Hepatocyte (in vitro differentiated cells): ENCODE results near the gene PON1. TPM values are rescaled to one million over a fixed set of nuclear protein-coding genes. Genes with fewer than 3 reads are reported as not detected.

Experiments used
- DNase-seq: peaks from one replicate; pipeline ENCODE4 v3.0.0-alpha.2; 2016; ENCODE audit warnings: low spot score
- H2AFZ ChIP-seq: fragments of 200-600 bp; sonication (generic); 2 replicates; pipeline ENCODE4 v1.6.0; 2016; ENCODE audit warnings: antibody characterized with exemption, mild to moderate bottlenecking
- H3K27ac ChIP-seq: fragments of 200-600 bp; sonication (generic); 2 replicates; pipeline ENCODE4 v1.5.1; 2016; ENCODE audit warnings: mild to moderate bottlenecking
- H3K27me3 ChIP-seq: fragments of 200-600 bp; sonication (generic); 2 replicates; pipeline ENCODE4 v1.6.1; 2016
- H3K36me3 ChIP-seq: fragments of 200-600 bp; sonication (generic); replicated peaks from 2 replicates; pipeline ENCODE4 v1.5.1; 2016; ENCODE audit warnings: low read depth; ENCODE audit not compliant: insufficient read depth
- H3K4me1 ChIP-seq: fragments of 200-600 bp; sonication (generic); 2 replicates; pipeline ENCODE4 v1.5.1; 2016; ENCODE audit warnings: mild to moderate bottlenecking, moderate library complexity; ENCODE audit not compliant: insufficient read depth
- H3K4me2 ChIP-seq: fragments of 200-600 bp; sonication (generic); 2 replicates; pipeline ENCODE4 v1.6.0; 2016
- H3K4me3 ChIP-seq: fragments of 200-600 bp; sonication (generic); 2 replicates; pipeline ENCODE4 v1.5.1; 2016; ENCODE audit warnings: mild to moderate bottlenecking
- H3K79me2 ChIP-seq: fragments of 200-600 bp; sonication (generic); 2 replicates; pipeline ENCODE4 v1.6.0; 2017; ENCODE audit warnings: mild to moderate bottlenecking
- H3K9me2 ChIP-seq: fragments of 200-600 bp; sonication (generic); replicated peaks from 2 replicates; pipeline ENCODE4 v1.6.0; 2017; ENCODE audit warnings: mild to moderate bottlenecking; ENCODE audit not compliant: insufficient read depth
- H3K9me3 ChIP-seq: fragments of 200-600 bp; sonication (generic); 2 replicates; pipeline ENCODE4 v1.5.1; 2016; ENCODE audit warnings: low read depth, mild to moderate bottlenecking
- H4K20me1 ChIP-seq: fragments of 200-600 bp; sonication (generic); 2 replicates; pipeline ENCODE4 v1.6.0; 2016; ENCODE audit warnings: mild to moderate bottlenecking; ENCODE audit not compliant: insufficient read depth, poor library complexity, severe bottlenecking
- EZH2 ChIP-seq: fragments of 200-600 bp; sonication (generic); IDR thresholded peaks from 2 replicates; pipeline ENCODE4 v1.6.1; 2016; ENCODE audit warnings: antibody characterized with exemption, mild to moderate bottlenecking, borderline replicate concordance
- EZH2phosphoT487 ChIP-seq: fragments of 200-600 bp; sonication (generic); IDR thresholded peaks from one replicate; pipeline ENCODE4 v1.6.1; 2018; ENCODE audit warnings: antibody characterized with exemption, mild to moderate bottlenecking, low read depth, moderate library complexity; ENCODE audit not compliant: unreplicated experiment, severe bottlenecking
- WGBS: methylation state at CpG from one replicate; pipeline ENCODE4 v1.1.6; 2016; ENCODE audit warnings: low lambda C conversion rate; ENCODE audit errors: missing lambda C conversion rate; 5-methylcytosine and 5-hydroxymethylcytosine counted together
- polyA plus RNA-seq: library from polyadenylated mRNA; unstranded; fragments of >200 nt; fragmentation: Nextera tagmentation; extraction: Ambion mirVana; gene quantifications from 2 replicates; pipeline ENCODE4 v1.2.1, GENCODE V29; 2016
- total RNA-seq: library from RNA; depleted of rRNA; stranded (reverse); fragments of >200 nt; gene quantifications from 2 replicates; pipeline ENCODE4 v1.2.3, GENCODE V29; 2014
- TF ChIP-seq, protein P1 (sequence below): fragments of 200-600 bp; sonication (generic); IDR thresholded peaks from 2 replicates; pipeline ENCODE4 v1.5.1; 2016; ENCODE audit warnings: antibody characterized with exemption, mild to moderate bottlenecking; ENCODE audit not compliant: poor library complexity

The PON1 gene
- total and polyA plus RNA-seq, 2 experiments from 2014 or later = 29.2 to 62.3 TPM

DNA sequence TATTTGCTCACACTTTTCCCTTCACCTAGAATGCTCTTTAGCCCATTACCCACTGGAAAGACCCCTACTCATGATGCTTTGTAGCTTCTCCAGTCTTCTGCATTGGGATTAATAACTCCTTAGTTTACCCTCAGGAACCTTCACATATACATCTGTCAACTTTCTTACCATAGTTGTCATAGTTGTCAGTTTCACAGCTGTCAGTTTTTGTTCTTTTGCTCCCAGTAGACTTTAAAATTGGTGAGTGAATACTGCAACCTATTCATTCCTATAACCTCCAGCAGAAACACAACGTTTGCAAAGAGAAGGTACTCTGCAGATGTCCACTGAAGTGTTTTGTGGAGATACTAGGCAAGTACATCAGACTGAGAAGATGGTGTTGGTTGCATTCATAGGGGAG is 2.6 kb downstream of the PON1 start:
- H3K27me3 ChIP-seq = peaks cover 3% of the 10 kb centered on the region
- H3K79me2 ChIP-seq = no peaks in the 10 kb centered on the region
- no peaks in the 10 kb centered on the region for H4K20me1 ChIP-seq
- no peak overlapping the region for H3K27ac ChIP-seq
- H3K9me3 ChIP-seq = no peaks in the 10 kb centered on the region
- H3K4me1 ChIP-seq = peaks cover 5% of the 10 kb centered on the region
- DNase-seq = no peak
- H3K4me2 ChIP-seq = no peak overlapping the region
- WGBS = 94% methylated on average over 1 of the region's 1 CpG
- no peak overlapping the region for H3K4me3 ChIP-seq
- no peaks in the 10 kb centered on the region for H3K36me3 ChIP-seq
- H3K9me2 ChIP-seq = no peaks in the 10 kb centered on the region
- no peak overlapping the region for H2AFZ ChIP-seq
- no peak for TF ChIP-seq EZH2phosphoT487
- TF ChIP-seq, protein P1, sequence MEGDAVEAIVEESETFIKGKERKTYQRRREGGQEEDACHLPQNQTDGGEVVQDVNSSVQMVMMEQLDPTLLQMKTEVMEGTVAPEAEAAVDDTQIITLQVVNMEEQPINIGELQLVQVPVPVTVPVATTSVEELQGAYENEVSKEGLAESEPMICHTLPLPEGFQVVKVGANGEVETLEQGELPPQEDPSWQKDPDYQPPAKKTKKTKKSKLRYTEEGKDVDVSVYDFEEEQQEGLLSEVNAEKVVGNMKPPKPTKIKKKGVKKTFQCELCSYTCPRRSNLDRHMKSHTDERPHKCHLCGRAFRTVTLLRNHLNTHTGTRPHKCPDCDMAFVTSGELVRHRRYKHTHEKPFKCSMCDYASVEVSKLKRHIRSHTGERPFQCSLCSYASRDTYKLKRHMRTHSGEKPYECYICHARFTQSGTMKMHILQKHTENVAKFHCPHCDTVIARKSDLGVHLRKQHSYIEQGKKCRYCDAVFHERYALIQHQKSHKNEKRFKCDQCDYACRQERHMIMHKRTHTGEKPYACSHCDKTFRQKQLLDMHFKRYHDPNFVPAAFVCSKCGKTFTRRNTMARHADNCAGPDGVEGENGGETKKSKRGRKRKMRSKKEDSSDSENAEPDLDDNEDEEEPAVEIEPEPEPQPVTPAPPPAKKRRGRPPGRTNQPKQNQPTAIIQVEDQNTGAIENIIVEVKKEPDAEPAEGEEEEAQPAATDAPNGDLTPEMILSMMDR = no peak
- TF ChIP-seq EZH2 = no peak

DNA sequence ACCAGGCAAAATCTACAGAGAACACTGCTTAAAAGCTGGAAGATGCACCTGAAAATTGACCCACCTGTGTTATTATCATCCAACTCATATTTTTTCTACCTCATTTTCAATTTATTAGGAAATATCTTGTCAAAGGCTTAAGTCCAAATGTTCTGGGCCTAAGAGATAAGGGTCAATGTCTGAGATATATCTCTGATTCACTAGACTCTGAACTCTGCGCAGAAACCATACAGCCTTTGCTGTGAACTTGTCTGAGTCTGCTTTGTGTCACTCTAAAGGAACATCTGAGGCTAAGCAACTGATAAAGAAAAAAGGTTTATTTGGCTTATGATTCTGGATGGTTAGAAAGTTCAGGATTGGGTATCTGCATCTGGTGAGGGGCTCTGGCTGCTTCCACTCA is 3.7 kb downstream of the PON1 start:
- no peaks in the 10 kb centered on the region for H3K79me2 ChIP-seq
- H3K27ac ChIP-seq = no peak overlapping the region
- TF ChIP-seq, protein P1 = no peak
- no peak for TF ChIP-seq EZH2
- no peaks in the 10 kb centered on the region for H3K9me2 ChIP-seq
- peaks cover 3% of the 10 kb centered on the region for H3K27me3 ChIP-seq
- no peak overlapping the region for H3K4me2 ChIP-seq
- no peaks in the 10 kb centered on the region for H3K9me3 ChIP-seq
- no peak overlapping the region for H2AFZ ChIP-seq
- no peaks in the 10 kb centered on the region for H4K20me1 ChIP-seq
- H3K36me3 ChIP-seq = no peaks in the 10 kb centered on the region
- no peak for DNase-seq
- 42% methylated on average over 1 of the region's 1 CpG for WGBS
- H3K4me1 ChIP-seq = peaks cover 5% of the 10 kb centered on the region
- no peak overlapping the region for H3K4me3 ChIP-seq

DNA sequence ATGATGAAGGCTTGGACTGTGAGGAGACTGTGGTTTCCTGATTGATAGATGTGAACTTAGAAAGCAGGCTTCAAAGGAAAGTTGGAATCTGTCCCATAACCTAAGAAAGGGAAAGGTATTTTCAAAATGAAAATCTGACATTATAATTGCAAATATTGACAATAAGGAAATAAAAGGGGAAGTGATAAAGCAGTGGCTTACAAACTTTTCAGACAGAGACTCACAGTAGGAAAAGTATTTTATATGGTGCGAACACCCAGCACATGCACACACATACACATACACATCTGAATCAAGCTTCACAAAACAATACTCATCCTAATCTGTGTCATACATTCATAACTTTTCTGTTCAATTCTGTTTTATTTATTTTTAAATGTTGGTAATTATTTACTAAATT is 4.8 kb downstream of the PON1 start:
- H2AFZ ChIP-seq = no peak overlapping the region
- no peaks in the 10 kb centered on the region for H3K9me2 ChIP-seq
- DNase-seq = no peak
- H3K27me3 ChIP-seq = no peaks in the 10 kb centered on the region
- TF ChIP-seq EZH2phosphoT487 = no peak
- no peak for TF ChIP-seq EZH2
- TF ChIP-seq, protein P1 = no peak
- H3K36me3 ChIP-seq = no peaks in the 10 kb centered on the region
- WGBS = 94% methylated on average over 1 of the region's 1 CpG
- no peaks in the 10 kb centered on the region for H3K79me2 ChIP-seq
- H3K27ac ChIP-seq = no peak overlapping the region
- H3K4me3 ChIP-seq = no peak overlapping the region
- H3K4me1 ChIP-seq = peaks cover 5% of the 10 kb centered on the region
- H3K4me2 ChIP-seq = no peak overlapping the region
- no peaks in the 10 kb centered on the region for H3K9me3 ChIP-seq
- no peaks in the 10 kb centered on the region for H4K20me1 ChIP-seq

DNA sequence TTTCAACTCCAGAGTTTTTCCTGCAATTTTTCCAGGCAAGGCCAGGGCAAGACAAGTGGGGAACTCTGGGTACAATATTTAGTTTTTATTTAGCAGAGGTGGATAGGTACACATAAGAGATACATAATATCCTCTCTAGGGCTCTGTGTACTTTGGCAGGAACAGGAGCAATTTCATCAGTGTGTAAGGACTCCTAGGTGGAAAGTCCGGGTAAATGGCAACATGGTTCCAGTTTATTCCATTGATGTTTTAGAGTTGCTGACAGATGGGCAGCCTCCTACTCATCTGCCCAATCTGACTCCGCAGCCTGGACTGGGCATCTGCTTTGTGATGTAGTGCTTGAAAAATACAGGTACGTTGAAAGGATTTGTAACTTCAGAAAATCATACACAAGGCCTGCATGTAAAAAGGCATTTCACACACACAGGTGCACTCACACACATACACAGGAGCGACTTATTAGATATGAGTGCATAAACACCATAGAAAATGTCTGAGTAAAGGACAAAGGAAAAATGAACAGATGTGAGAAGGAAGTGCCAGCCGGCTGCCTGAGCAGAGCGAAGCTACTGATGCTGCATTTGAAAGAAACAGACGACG is 5.7 kb downstream of the PON1 start:
- Histone ChIP-seq H3K79me2 (no peaks in the 10 kb centered on the region), H4K20me1 (no peaks in the 10 kb centered on the region), H3K4me1 (peaks cover 5% of the 10 kb centered on the region), H3K36me3 (no peaks in the 10 kb centered on the region), H3K9me2 (no peaks in the 10 kb centered on the region), H3K27me3 (no peaks in the 10 kb centered on the region), H3K4me2 (no peak overlapping the region), H3K9me3 (no peaks in the 10 kb centered on the region), H2AFZ (no peak overlapping the region), H3K4me3 (no peak overlapping the region), H3K27ac (no peak overlapping the region)
- DNase-seq = no peak
- TF ChIP-seq EZH2phosphoT487 (no peak), EZH2 (no peak)
- TF ChIP-seq, protein P1 = no peak
- 89% methylated on average over 8 of the region's 8 CpGs for WGBS
